Naive thymus-derived CD4-positive, alpha-beta T cell (primary cell): ENCODE results near the gene CYB561D1. TPM values are rescaled to one million over a fixed set of nuclear protein-coding genes. Genes with fewer than 3 reads are reported as not detected.

Experiments
- ATAC-seq: fragments of 150-1000 bp; cut with Tn5 transposase; 2 replicates; pipeline ENCODE4 v1.10.0; 2021; ENCODE audit warnings: mild to moderate bottlenecking, moderate library complexity
- CTCF ChIA-PET: fragments of 350-600 bp; sonication (Branson Sonifier 250); formaldehyde crosslinking; loops from one replicate; lab custom pipeline; 2021; ENCODE audit warnings: antibody characterized with exemption; lab: Charles Lee
- POLR2A ChIA-PET: fragments of 350-600 bp; sonication (Branson Sonifier 250); formaldehyde crosslinking; loops from one replicate; lab custom pipeline; 2021; ENCODE audit warnings: antibody characterized with exemption, inconsistent platforms; lab: Charles Lee
- DNase-seq, 9 donors: peaks; one replicate each; pipeline versions ENCODE4 v3.0.0 to v3.0.0-alpha.2; 2020 to 2022; ENCODE audit warnings: mixed read lengths in 1 of 9
- H3K27ac ChIP-seq: one replicate; pipeline ENCODE4 v1.7.0; 2013; ENCODE audit warnings: mild to moderate bottlenecking, low read depth, low read length, moderate library complexity
- H3K27me3 ChIP-seq, 2 donors: one replicate each; pipeline ENCODE4 v1.7.0; 2013; ENCODE audit warnings: low read length in 2 of 2, mild to moderate bottlenecking in 2 of 2, moderate library complexity in 2 of 2; ENCODE audit not compliant: control insufficient read depth in 2 of 2, insufficient read depth in 2 of 2
- H3K36me3 ChIP-seq, 3 experiments: 1 replicate in 2 of 3; 2 replicates in 1 of 3; pipeline ENCODE4 v1.7.0; 2013; ENCODE audit warnings: low read length in 3 of 3, mild to moderate bottlenecking in 3 of 3, moderate library complexity in 1 of 3; ENCODE audit not compliant: insufficient read depth in 3 of 3, control insufficient read depth in 2 of 3
- H3K4me1 ChIP-seq, 2 donors: one replicate each; pipeline ENCODE4 v1.7.0; 2013; ENCODE audit warnings: low read length in 2 of 2, mild to moderate bottlenecking in 2 of 2, moderate library complexity in 1 of 2; ENCODE audit not compliant: control insufficient read depth in 2 of 2, insufficient read depth in 2 of 2
- H3K4me3 ChIP-seq: 2 replicates; pipeline ENCODE4 v1.7.0; 2013; ENCODE audit warnings: mild to moderate bottlenecking, low read length
- H3K9me3 ChIP-seq, 3 experiments: 1 replicate in 2 of 3; 2 replicates in 1 of 3; pipeline ENCODE4 v1.7.0; 2013; ENCODE audit warnings: low read length in 3 of 3; ENCODE audit not compliant: control insufficient read depth in 2 of 3
- H3K27ac Mint-ChIP-seq, 9 donors: one replicate each; pipeline ENCODE4 v1.8.0; 2020 to 2022; ENCODE audit warnings: mixed read lengths in 9 of 9, mild to moderate bottlenecking in 8 of 9, moderate library complexity in 5 of 9, inconsistent platforms in 2 of 9
- H3K27me3 Mint-ChIP-seq, 5 donors: one replicate each; pipeline ENCODE4 v1.8.0; 2021 to 2022; ENCODE audit warnings: mixed read lengths in 5 of 5, mild to moderate bottlenecking in 1 of 5
- H3K36me3 Mint-ChIP-seq, 5 donors: one replicate each; pipeline ENCODE4 v1.8.0; 2020 to 2022; ENCODE audit warnings: mixed read lengths in 5 of 5, mild to moderate bottlenecking in 3 of 5, inconsistent platforms in 1 of 5
- H3K4me1 Mint-ChIP-seq, 7 donors: one replicate each; pipeline ENCODE4 v1.8.0; 2020 to 2022; ENCODE audit warnings: mixed read lengths in 7 of 7, mild to moderate bottlenecking in 3 of 7, inconsistent platforms in 1 of 7
- H3K4me3 Mint-ChIP-seq, 10 donors: one replicate each; pipeline ENCODE4 v1.8.0; 2020 to 2022; ENCODE audit warnings: mild to moderate bottlenecking in 10 of 10, mixed read lengths in 10 of 10, moderate library complexity in 6 of 10, inconsistent platforms in 2 of 10
- H3K9me3 Mint-ChIP-seq, 11 donors: one replicate each; pipeline ENCODE4 v1.8.0; 2020 to 2022; ENCODE audit warnings: mixed read lengths in 11 of 11, mild to moderate bottlenecking in 4 of 11, inconsistent platforms in 1 of 11, moderate library complexity in 1 of 11
- intact Hi-C, 2 donors: fragments of 100-400 bp; cut with micrococcal nuclease; formaldehyde crosslinking; loops; one replicate each; pipeline ENCODE4 v1.15.1; 2023
- polyA plus RNA-seq, 2 donors: library from polyadenylated mRNA; unstranded; fragments of 300-500 nt; fragmentation: Illumina TruSeq; gene quantifications; one replicate each; pipeline ENCODE4 v1.2.3, GENCODE V29; 2021
- total RNA-seq, 6 experiments: library from RNA in 5 of 6; stranded (reverse) in 5 of 6; gene quantifications; 1 replicate in 5 of 6; 2 replicates in 1 of 6; pipeline ENCODE4 v1.2.3 and lab custom pipeline; 2021 to 2026

CYB561D1 gene
- total and polyA plus RNA-seq, 7 experiments from 2014 or later: 13.5 to 41.5 (median 24.1) TPM

DNA sequence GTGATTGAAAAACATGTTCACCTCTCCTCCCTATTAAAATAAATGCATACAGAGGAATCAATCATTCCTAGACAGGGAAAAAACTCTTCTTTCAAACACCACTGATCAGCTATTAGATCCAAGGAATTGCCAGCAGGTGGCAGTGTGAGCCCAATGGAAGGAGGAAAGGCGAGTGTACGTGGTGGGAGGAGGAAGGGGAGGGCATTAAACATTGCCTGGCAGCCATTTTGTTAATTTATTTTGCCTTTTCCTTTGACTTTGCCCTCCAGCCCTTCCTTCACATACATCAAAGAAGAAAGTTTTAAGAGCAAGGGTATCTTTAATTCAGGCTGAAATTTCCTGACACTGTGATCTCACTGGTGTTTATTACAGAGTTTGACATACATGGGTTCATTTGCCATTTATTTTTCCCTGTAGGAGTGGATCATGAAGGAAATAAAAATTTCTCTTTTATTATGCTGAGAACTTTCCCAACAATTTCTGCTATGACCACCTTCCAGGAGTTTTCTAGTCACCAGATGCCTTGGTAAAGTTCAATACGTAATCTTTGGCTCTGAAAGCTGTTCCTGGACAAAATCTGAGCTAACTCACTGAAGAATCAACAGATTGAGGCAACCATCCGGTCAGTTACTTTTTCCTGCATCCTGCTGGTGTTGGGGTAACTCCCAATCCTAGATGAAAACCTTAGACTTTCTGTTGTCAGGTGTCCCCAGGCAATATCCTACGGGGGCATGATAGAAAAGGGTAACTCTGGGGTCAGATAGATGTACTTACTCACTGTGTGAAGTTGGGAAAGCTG lies 52.6 kb downstream of the CYB561D1 start:
- Histone ChIP-seq H3K36me3 (peaks cover 0 to 5% (median 0%) of the 10 kb centered on the region in 3 experiments), H3K4me1 (peaks cover 23 to 25% of the 10 kb centered on the region in 2 donors), H3K9me3 (no peaks in the 10 kb centered on the region), H3K27ac (peak overlapping the region; percentile 93), H3K4me3 (peak overlapping the region; percentile 89), H3K27me3 (no peaks in the 10 kb centered on the region)
- H3K27me3 Mint-ChIP-seq: no peaks in the 10 kb centered on the region
- peaks cover 0 to 3% (median 0%) of the 10 kb centered on the region in 11 donors for H3K9me3 Mint-ChIP-seq
- DNase-seq (peak; percentile 63 to 90 (median 85)), ATAC-seq (peak; percentile 76)
- H3K4me3 Mint-ChIP-seq: peak overlapping the region; percentile 89 to 99 (median 97)
- CTCF ChIA-PET: interaction anchor here (0.6 to 21.5 kb wide), 22 partner anchors 9 to 513 kb away, joined by 3 to 1240 read pairs (median 4); partner anchors contain the start of genes AHCYL1, AMIGO1, AMPD2 and ATXN7L2
- peaks cover 0 to 6% (median 1%) of the 10 kb centered on the region in 5 donors for H3K36me3 Mint-ChIP-seq
- H3K4me1 Mint-ChIP-seq: peaks cover 23 to 54% (median 40%) of the 10 kb centered on the region in 7 donors
- POLR2A ChIA-PET: interaction anchor here (0.7 to 2.3 kb wide), 14 partner anchors 9 to 438 kb away, joined by 3 to 14 read pairs (median 4); partner anchors contain the start of genes AHCYL1 and ATXN7L2
- peak overlapping the region; percentile 87 to 100 (median 99) for H3K27ac Mint-ChIP-seq
- intact Hi-C loops: loop anchor here (1.0 to 5.0 kb wide), 8 partner anchors 52 to 666 kb away; partner anchors contain the start of genes AHCYL1 (in 2 of the 2), CYB561D1 (in 1 of the 2), GSTM1 (in 1 of the 2) and KCNC4 (in 1 of the 2)

DNA sequence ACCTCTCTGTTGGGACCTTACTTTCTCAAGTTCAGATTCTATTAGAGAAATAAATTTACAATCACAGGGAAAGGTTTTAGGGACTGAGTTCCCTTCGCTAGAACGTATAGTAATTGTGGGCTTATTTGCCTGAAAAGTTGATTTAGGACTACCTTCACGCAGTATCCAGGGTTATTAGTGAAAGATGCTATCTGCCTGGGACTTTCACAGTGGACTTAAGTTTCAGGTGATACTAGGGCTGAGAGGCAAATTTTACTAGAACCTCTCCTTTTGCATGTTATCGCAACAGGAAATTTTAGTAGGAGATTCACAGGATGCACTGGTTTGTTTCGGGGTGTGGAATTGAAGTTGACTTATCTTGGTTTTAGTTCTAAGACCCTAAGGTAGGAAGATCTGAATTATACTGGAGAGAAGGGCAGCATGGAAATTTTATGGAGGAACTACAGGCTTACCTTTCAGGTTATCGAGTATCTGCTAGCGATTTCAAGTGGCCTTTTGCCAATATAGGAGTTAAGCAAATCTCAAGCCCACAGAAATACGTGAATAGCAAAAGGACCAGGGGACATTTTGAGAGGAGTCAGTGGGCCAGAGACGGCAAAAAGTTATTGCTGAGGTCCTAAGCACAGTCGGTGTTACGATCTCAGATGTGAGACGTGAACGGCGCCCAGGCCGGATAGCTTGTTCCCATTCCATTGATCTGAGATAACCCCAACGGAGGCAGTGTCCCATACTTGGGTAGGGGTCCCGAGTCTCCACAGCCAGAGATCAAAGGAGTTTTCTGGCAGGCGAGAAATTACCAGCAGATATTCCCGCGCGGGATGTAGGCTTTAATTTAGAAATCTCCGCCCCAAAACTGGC lies 53.8 kb downstream of the CYB561D1 start:
- DNase-seq (peak in 3 of 9 donors; percentile 10 to 12 (median 11)), ATAC-seq (no peak)
- H3K27ac ChIP-seq: peak overlapping the region; percentile 93
- peaks cover 0 to 5% (median 0%) of the 10 kb centered on the region in 3 experiments for H3K36me3 ChIP-seq
- H3K27me3 Mint-ChIP-seq: no peaks in the 10 kb centered on the region
- H3K4me1 ChIP-seq: peaks cover 25% of the 10 kb centered on the region in 2 donors
- peak overlapping the region; percentile 89 to 100 (median 99) for H3K27ac Mint-ChIP-seq
- H3K27me3 ChIP-seq: no peaks in the 10 kb centered on the region
- CTCF ChIA-PET: interaction anchor here (0.8 to 21.5 kb wide), 18 partner anchors 15 to 437 kb away, joined by 3 to 1240 read pairs (median 5); partner anchors contain the start of genes AHCYL1, AMIGO1, AMPD2 and ATXN7L2
- no peaks in the 10 kb centered on the region for H3K9me3 ChIP-seq
- peaks cover 0 to 3% (median 0%) of the 10 kb centered on the region in 11 donors for H3K9me3 Mint-ChIP-seq
- intact Hi-C loops: loop anchor here (1.0 to 5.0 kb wide), 19 partner anchors 15 to 1125 kb away; partner anchors contain the start of genes PSMA5 (in 2 of the 2), STRIP1 (in 2 of the 2), ATXN7L2 (in 1 of the 2) and GSTM1 (in 1 of the 2)
- POLR2A ChIA-PET: interaction anchor here (0.7 to 3.1 kb wide), 33 partner anchors 11 to 1681 kb away, joined by 3 to 52 read pairs (median 5); partner anchors contain the start of genes AHCYL1, AMIGO1, AMPD2 and ATXN7L2
- H3K4me3 ChIP-seq: peak overlapping the region; percentile 89
- peak overlapping the region; percentile 90 to 99 (median 97) for H3K4me3 Mint-ChIP-seq
- peaks cover 0 to 6% (median 2%) of the 10 kb centered on the region in 5 donors for H3K36me3 Mint-ChIP-seq
- H3K4me1 Mint-ChIP-seq: peaks cover 26 to 66% (median 46%) of the 10 kb centered on the region in 7 donors

- ATAC-seq (peak; percentile 96), DNase-seq (peak; percentile 78 to 97 (median 95))
- Mint-ChIP-seq H3K4me1 (peaks cover 30 to 75% (median 55%) of the 10 kb centered on the region in 7 donors), H3K9me3 (peaks cover 0 to 3% (median 0%) of the 10 kb centered on the region in 11 donors), H3K4me3 (peak within 1 kb of the TSS; percentile 90 to 99 (median 97)), H3K27ac (peak within 1 kb of the TSS; percentile 89 to 100 (median 99)), H3K36me3 (peaks cover 0 to 6% (median 2%) of the 10 kb centered on the region in 5 donors), H3K27me3 (no peaks in the 10 kb centered on the region)
- peak within 1 kb of the TSS; percentile 89 for H3K4me3 ChIP-seq
- H3K9me3 ChIP-seq: no peaks in the 10 kb centered on the region
- H3K27ac ChIP-seq: peak within 1 kb of the TSS; percentile 93
- ChIA-PET POLR2A (interaction anchor here (0.7 to 3.1 kb wide), 38 partner anchors 10 to 1680 kb away, joined by 3 to 52 read pairs (median 4); partner anchors contain the start of genes AHCYL1, AMIGO1, AMPD2 and ATXN7L2), CTCF (interaction anchor here (0.6 to 3.1 kb wide), 18 partner anchors 11 to 436 kb away, joined by 3 to 29 read pairs (median 4); partner anchors contain the start of genes AHCYL1, AMPD2 and GNAT2)
- H3K4me1 ChIP-seq: peaks cover 25 to 27% of the 10 kb centered on the region in 2 donors
- intact Hi-C loops: loop anchor here (1.0 to 5.0 kb wide), 19 partner anchors 14 to 1124 kb away; partner anchors contain the start of genes PSMA5 (in 2 of the 2), STRIP1 (in 2 of the 2), ATXN7L2 (in 1 of the 2) and GSTM1 (in 1 of the 2)
- no peaks in the 10 kb centered on the region for H3K27me3 ChIP-seq
- H3K36me3 ChIP-seq: peaks cover 0 to 5% (median 0%) of the 10 kb centered on the region in 3 experiments
These were observed 54.7 kb downstream of the CYB561D1 start, which contains the start of gene GNAI3 for GRCh38 chr1:109548321-109549267. Gene GNAI3 (plus strand): TSS chr1:109548615. CDS start chr1:109548721, 106 bp downstream.

Other genes starting within 250 kb of the CYB561D1 start
- 1 to 10 TPM; 3.0 to 6.4 (median 3.2) TPM for gene CELSR2, start 244.6 kb upstream of the CYB561D1 start, total RNA-seq
- gene CELSR2, start 244.6 kb upstream of the CYB561D1 start, polyA plus RNA-seq: 1 to 10 TPM in 1 of 2 donors, under 1 TPM in 1; 0.17 to 1.3 TPM
- 10 to 100 TPM in 1 of 5 experiments, 1 to 10 TPM in 1, under 1 TPM in 2, not detected in 1; 0.38 to 16.1 (median 1.3) TPM for gene PSRC1, start 210.9 kb upstream of the CYB561D1 start, total RNA-seq
- under 1 TPM in 1 of 2 donors, not detected in 1; 0.67 TPM for gene PSRC1, start 210.9 kb upstream of the CYB561D1 start, polyA plus RNA-seq
- not detected for gene MYBPHL, start 187.1 kb upstream of the CYB561D1 start, total RNA-seq
- gene MYBPHL, start 187.1 kb upstream of the CYB561D1 start, polyA plus RNA-seq: not detected
- 10 to 100 TPM in 1 of 5 experiments, 1 to 10 TPM in 4; 1.0 to 25.6 (median 1.8) TPM for gene SORT1, start 96.2 kb upstream of the CYB561D1 start, total RNA-seq
- not detected for gene SORT1, start 96.2 kb upstream of the CYB561D1 start, polyA plus RNA-seq
- gene PSMA5, start 67.6 kb upstream of the CYB561D1 start, total RNA-seq: 100 to 1,000 TPM in 1 of 5 experiments, 10 to 100 TPM in 4; 38.3 to 203 (median 70.7) TPM
- 10 to 100 TPM; 80.0 to 81.9 TPM for gene PSMA5, start 67.6 kb upstream of the CYB561D1 start, polyA plus RNA-seq
- gene SYPL2, start 27.5 kb upstream of the CYB561D1 start, total RNA-seq: not detected
- gene SYPL2, start 27.5 kb upstream of the CYB561D1 start, polyA plus RNA-seq: under 1 TPM in 1 of 2 donors, not detected in 1; 0.43 TPM
- 10 to 100 TPM; 10.5 to 12.8 (median 11.7) TPM for gene ATXN7L2, start 10.2 kb upstream of the CYB561D1 start, total RNA-seq
- 10 to 100 TPM in 1 of 2 donors, 1 to 10 TPM in 1; 4.9 to 15.2 TPM for gene ATXN7L2, start 10.2 kb upstream of the CYB561D1 start, polyA plus RNA-seq
- 10 to 100 TPM in 3 of 5 experiments, 1 to 10 TPM in 2; 2.9 to 42.2 (median 17.7) TPM for gene AMIGO1, start 15.6 kb downstream of the CYB561D1 start, total RNA-seq
- gene AMIGO1, start 15.6 kb downstream of the CYB561D1 start, polyA plus RNA-seq: 10 to 100 TPM; 17.4 to 36.2 TPM
- under 1 TPM; 0.05 to 0.58 (median 0.42) TPM for gene GPR61, start 45.8 kb downstream of the CYB561D1 start, total RNA-seq
- gene GPR61, start 45.8 kb downstream of the CYB561D1 start, polyA plus RNA-seq: under 1 TPM in 1 of 2 donors, not detected in 1; 0.45 TPM
- 1 to 10 TPM; 4.9 to 9.3 (median 7.0) TPM for gene GNAI3, start 54.5 kb downstream of the CYB561D1 start, total RNA-seq
- 1 to 10 TPM; 7.2 to 7.7 TPM for gene GNAI3, start 54.5 kb downstream of the CYB561D1 start, polyA plus RNA-seq
- under 1 TPM in 1 of 5 experiments, not detected in 4; 0.39 TPM for gene GNAT2, start 125.5 kb downstream of the CYB561D1 start, total RNA-seq
- not detected for gene GNAT2, start 125.5 kb downstream of the CYB561D1 start, polyA plus RNA-seq
- gene AMPD2, start 125.7 kb downstream of the CYB561D1 start, total RNA-seq: 100 to 1,000 TPM in 3 of 5 experiments, 10 to 100 TPM in 2; 82.8 to 403 (median 119) TPM
- 10 to 100 TPM; 26.2 to 51.7 TPM for gene AMPD2, start 125.7 kb downstream of the CYB561D1 start, polyA plus RNA-seq
- gene GSTM4, start 162.0 kb downstream of the CYB561D1 start, total RNA-seq: 10 to 100 TPM; 14.2 to 28.4 (median 16.1) TPM
- 10 to 100 TPM in 1 of 2 donors, 1 to 10 TPM in 1; 3.1 to 15.0 TPM for gene GSTM4, start 162.0 kb downstream of the CYB561D1 start, polyA plus RNA-seq
- 100 to 1,000 TPM in 3 of 5 experiments, 10 to 100 TPM in 2; 52.2 to 201 (median 109) TPM for gene GSTM2, start 174.0 kb downstream of the CYB561D1 start, total RNA-seq
- 10 to 100 TPM; 64.6 to 72.2 TPM for gene GSTM2, start 174.0 kb downstream of the CYB561D1 start, polyA plus RNA-seq
- gene GSTM1, start 193.7 kb downstream of the CYB561D1 start, total RNA-seq: 10 to 100 TPM in 2 of 5 experiments, not detected in 3; 45.9 to 83.6 TPM
- 10 to 100 TPM in 1 of 2 donors, not detected in 1; 62.4 TPM for gene GSTM1, start 193.7 kb downstream of the CYB561D1 start, polyA plus RNA-seq
- under 1 TPM in 2 of 5 experiments, not detected in 3; 0.42 to 0.81 TPM for gene GSTM5, start 218.2 kb downstream of the CYB561D1 start, total RNA-seq
- not detected for gene GSTM5, start 218.2 kb downstream of the CYB561D1 start, polyA plus RNA-seq
- 10 to 100 TPM in 2 of 5 experiments, 1 to 10 TPM in 3; 1.9 to 13.9 (median 7.7) TPM for gene GSTM3, start 246.9 kb downstream of the CYB561D1 start, total RNA-seq
- gene GSTM3, start 246.9 kb downstream of the CYB561D1 start, polyA plus RNA-seq: 100 to 1,000 TPM in 1 of 2 donors, 10 to 100 TPM in 1; 75.6 to 130 TPM